Spleen (tissue), 11 donors: ENCODE results near the gene ZNF490. TPM values are rescaled to one million over a fixed set of nuclear protein-coding genes. Genes with fewer than 3 reads are reported as not detected.
"Not testable (repeated sequence)": the region's sequence is repeated elsewhere in the genome, so short reads cannot be mapped to it uniquely, and the experiment has no call there.

Experiments
- DNase-seq: peaks from one replicate; pipeline ENCODE4 v3.0.0-alpha.2; 2020
- H3K27ac ChIP-seq, 8 donors: fragments of 200-600 bp; sonication (generic) in 7 of 8; 1 replicate in 4 of 8; 2 replicates in 4 of 8; pipeline versions ENCODE4 v1.5.0 to v1.8.0; 2016 to 2021; ENCODE audit warnings: inconsistent platforms in 4 of 8, mild to moderate bottlenecking in 4 of 8, moderate library complexity in 1 of 8
- H3K27me3 ChIP-seq, 7 donors: fragments of 200-600 bp; sonication (generic) in 6 of 7; replicated peaks in 1 of 7; 1 replicate in 4 of 7; 2 replicates in 3 of 7; pipeline versions ENCODE4 v1.5.0 to v1.8.0; 2016 to 2021; ENCODE audit warnings: inconsistent platforms in 3 of 7, mild to moderate bottlenecking in 1 of 7
- H3K36me3 ChIP-seq, 6 donors: fragments of 200-600 bp; sonication (generic) in 5 of 6; 1 replicate in 4 of 6; 2 replicates in 2 of 6; pipeline versions ENCODE4 v1.5.0 to v1.8.0; 2016 to 2021; ENCODE audit warnings: inconsistent platforms in 2 of 6
- H3K4me1 ChIP-seq, 6 donors: fragments of 200-600 bp; sonication (generic) in 5 of 6; 1 replicate in 3 of 6; 2 replicates in 3 of 6; pipeline versions ENCODE4 v1.5.0 to v1.8.0; 2016 to 2021; ENCODE audit warnings: inconsistent platforms in 3 of 6
- H3K4me3 ChIP-seq, 8 donors: fragments of 200-600 bp; sonication (generic) in 7 of 8; 1 replicate in 4 of 8; 2 replicates in 4 of 8; pipeline versions ENCODE4 v1.5.0 to v1.8.0; 2016 to 2021; ENCODE audit warnings: inconsistent platforms in 4 of 8, mild to moderate bottlenecking in 4 of 8, moderate library complexity in 2 of 8
- H3K9me3 ChIP-seq, 8 donors: fragments of 200-600 bp; sonication (generic) in 7 of 8; 1 replicate in 4 of 8; 2 replicates in 4 of 8; pipeline versions ENCODE4 v1.5.0 to v1.8.0; 2016 to 2021; ENCODE audit warnings: inconsistent platforms in 4 of 8
- POLR2A ChIP-seq, 3 donors: fragments of 450-650 bp; IDR thresholded peaks; one replicate each; pipeline ENCODE4 v1.5.1; 2017; ENCODE audit warnings: antibody characterized with exemption in 3 of 3, mild to moderate bottlenecking in 1 of 3
- POLR2AphosphoS5 ChIP-seq, 3 donors: sonication (generic); formaldehyde crosslinking; IDR thresholded peaks; one replicate each; pipeline ENCODE4 v1.5.1; 2017; ENCODE audit warnings: antibody characterized with exemption in 3 of 3
- WGBS, 5 donors: extraction: QIAGEN DNeasy Blood & Tissue Kit in 3 of 5; methylation state at CpG; one replicate each; pipeline versions ENCODE4 v1.1.5 to v1.1.7; 2013 to 2018; 5-methylcytosine and 5-hydroxymethylcytosine counted together
- intact Hi-C: fragments of 100-400 bp; cut with DNase I; formaldehyde crosslinking; loops from one replicate; pipeline ENCODE4 v1.15.0; 2023; ENCODE audit warnings: low total_unique reads
- polyA plus RNA-seq, 3 donors: library from polyadenylated mRNA; stranded (reverse); fragments of 200-250 nt; gene quantifications; one replicate each; pipeline ENCODE4 v1.2.1, GENCODE V29; 2013
- total RNA-seq, 7 donors: library from RNA; depleted of rRNA in 3 of 7; stranded (reverse); fragments of >200 nt in 3 of 7; fragmentation: NEBNext Ultra II Directional in 4 of 7; extraction: Animal tissue kit (Norgen Biotek cat#: 25700) in 4 of 7; gene quantifications; one replicate each; pipeline versions ENCODE4 v1.1.0 to v1.2.1, GENCODE V29; 2016 to 2021
- TF ChIP-seq, protein P1 (sequence below), 11 experiments: fragments of 200-600 bp in 7 of 11; fragments of 450-650 bp in 4 of 11; sonication (generic) in 4 of 11; IDR thresholded peaks in 8 of 11; conservative IDR thresholded peaks in 3 of 11; 1 replicate in 7 of 11; 2 replicates in 4 of 11; pipeline versions ENCODE4 v1.4.0 to v1.8.0; 2016 to 2021; ENCODE audit warnings: antibody characterized with exemption in 11 of 11, inconsistent platforms in 4 of 11, mild to moderate bottlenecking in 1 of 11
- donor health status: healthy with polysubstance abuse.
- donor health status: DM: no; HTN: no; CAD: no; lungs with moderate emphysema.
- donor health status: DM: no; HTN: no; CAD: no.
- donor health status: Bipolar disorder and iron deficiency.
- donor health status: healthy.
- donor health status: DM: no; HTN: no; CAD: no.
- donor health status: DM: yes; HTN: yes; CAD: no.

The ZNF490 gene
- total and polyA plus RNA-seq, 10 donors: 0.77 to 21.7 (median 14.7) TPM

DNA sequence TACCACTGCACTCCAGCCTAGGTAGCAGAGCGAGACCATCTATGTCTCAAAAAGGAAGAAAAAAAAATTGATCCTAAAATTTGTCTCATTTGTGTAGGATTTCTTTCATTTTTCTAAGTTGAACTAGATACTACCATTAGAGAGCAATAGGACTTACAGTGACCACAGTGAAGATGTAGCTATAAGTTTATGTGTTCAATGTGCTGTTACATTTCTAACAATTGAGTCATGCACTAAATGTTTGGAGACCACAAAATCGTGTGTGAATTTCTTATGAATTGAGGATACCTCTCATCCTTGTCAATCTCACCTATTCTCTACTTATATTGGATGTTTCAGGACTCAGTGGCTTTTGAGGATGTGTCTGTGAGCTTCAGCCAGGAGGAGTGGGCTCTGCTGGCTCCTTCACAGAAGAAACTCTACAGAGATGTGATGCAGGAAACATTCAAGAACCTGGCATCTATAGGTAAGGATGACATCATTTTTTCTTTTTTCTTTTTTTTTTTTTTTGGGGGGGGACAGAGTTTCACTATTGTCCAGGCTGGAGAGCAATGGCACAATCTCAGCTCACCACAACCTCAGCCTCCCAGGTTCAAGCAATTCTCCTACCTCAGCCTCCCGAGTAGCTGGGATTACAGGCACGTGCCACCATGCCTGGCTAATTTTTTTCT lies 12.9 kb upstream of the ZNF490 start:
- Histone ChIP-seq H3K36me3 (peaks cover 11 to 61% (median 49%) of the 10 kb centered on the region in 6 donors), H3K4me1 (peaks cover 0 to 38% (median 22%) of the 10 kb centered on the region in 6 donors), H3K27me3 (no peaks in the 10 kb centered on the region), H3K4me3 (no peak overlapping the region), H3K9me3 (peaks cover 4 to 25% (median 17%) of the 10 kb centered on the region in 8 donors), H3K27ac (no peak overlapping the region)
- DNase-seq: no peak
- intact Hi-C loops: no loop called here
- TF ChIP-seq POLR2AphosphoS5 (IDR thresholded peaks at IDR 0.05): no peak
- TF ChIP-seq, protein P1, sequence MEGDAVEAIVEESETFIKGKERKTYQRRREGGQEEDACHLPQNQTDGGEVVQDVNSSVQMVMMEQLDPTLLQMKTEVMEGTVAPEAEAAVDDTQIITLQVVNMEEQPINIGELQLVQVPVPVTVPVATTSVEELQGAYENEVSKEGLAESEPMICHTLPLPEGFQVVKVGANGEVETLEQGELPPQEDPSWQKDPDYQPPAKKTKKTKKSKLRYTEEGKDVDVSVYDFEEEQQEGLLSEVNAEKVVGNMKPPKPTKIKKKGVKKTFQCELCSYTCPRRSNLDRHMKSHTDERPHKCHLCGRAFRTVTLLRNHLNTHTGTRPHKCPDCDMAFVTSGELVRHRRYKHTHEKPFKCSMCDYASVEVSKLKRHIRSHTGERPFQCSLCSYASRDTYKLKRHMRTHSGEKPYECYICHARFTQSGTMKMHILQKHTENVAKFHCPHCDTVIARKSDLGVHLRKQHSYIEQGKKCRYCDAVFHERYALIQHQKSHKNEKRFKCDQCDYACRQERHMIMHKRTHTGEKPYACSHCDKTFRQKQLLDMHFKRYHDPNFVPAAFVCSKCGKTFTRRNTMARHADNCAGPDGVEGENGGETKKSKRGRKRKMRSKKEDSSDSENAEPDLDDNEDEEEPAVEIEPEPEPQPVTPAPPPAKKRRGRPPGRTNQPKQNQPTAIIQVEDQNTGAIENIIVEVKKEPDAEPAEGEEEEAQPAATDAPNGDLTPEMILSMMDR (IDR thresholded peaks at IDR 0.05 in 8 of 11, conservative IDR thresholded peaks at IDR 0.05 in 3 of 11): no peak
- WGBS, 5 donors: 88 to 97% (median 91%) methylated on average over 4 of the region's 4 CpGs

DNA sequence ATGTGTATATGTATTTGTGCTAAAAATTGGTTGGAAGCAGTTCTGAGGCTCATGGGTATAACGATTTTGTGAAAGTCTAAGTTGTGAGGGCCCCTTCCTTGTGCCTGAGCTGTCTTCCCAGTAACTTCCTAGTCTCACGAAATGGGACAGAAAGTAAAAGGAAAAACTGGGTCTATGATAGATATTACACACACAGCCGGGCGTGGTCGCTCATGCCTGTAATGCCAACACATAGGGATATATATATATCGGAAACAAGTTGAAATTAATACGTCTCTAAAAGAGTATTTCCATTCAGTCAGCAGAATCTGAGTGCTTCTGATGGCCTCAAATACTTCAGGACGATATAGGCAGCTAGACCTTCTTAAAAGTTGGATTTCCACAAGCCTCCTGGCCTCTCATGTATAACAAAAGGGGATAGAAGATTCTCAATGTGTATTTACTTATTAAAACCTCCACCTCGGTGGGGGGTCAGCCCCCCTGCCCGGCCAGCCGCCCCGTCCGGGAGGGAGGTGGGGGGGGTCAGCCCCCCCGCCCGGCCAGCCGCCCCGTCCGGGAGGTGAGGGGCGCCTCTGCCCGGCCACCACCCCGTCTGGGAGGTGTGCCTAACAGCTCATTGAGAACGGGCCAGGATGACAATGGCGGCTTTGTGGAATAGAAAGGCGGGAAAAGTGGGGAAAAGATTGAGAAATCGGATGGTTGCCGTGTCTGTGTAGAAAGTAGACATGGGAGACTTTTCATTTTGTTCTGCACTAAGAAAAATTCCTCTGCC lies 10.8 kb upstream of the ZNF490 start:
- WGBS, 5 donors: 82 to 91% (median 86%) methylated on average over 13 to 26 of the region's 26 CpGs
- intact Hi-C loops, H3K4me3 ChIP-seq, H3K9me3 ChIP-seq, H3K27me3 ChIP-seq, DNase-seq: not testable (repeated sequence)
- peaks cover 14 to 59% (median 42%) of the 10 kb centered on the region in 6 donors for H3K4me1 ChIP-seq
- peaks cover 0 to 52% (median 28%) of the 10 kb centered on the region in 6 donors for H3K36me3 ChIP-seq
- H3K27ac ChIP-seq: peak overlapping the region in 1 of 8 donors; percentile 24

DNA sequence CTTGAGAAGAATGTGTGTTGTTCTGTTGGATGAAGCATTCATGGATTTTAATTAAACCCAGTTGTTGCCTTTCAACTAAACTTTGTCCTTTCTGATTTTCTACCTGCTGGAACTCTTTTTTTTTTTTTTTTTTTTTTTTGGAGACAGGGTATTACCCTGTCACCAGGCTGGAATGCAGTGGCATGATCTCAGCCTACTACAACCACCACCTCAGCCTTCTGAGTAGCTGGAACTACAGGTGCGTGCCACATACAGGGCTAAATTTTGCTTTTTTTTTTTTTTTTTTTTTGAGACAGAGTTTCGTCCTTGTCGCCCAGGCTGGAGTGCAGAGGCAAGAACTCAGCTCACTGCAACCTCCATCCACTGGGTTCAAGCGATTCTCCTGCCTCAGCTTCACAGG lies 7.0 kb upstream of the ZNF490 start:
- no peak overlapping the region for H3K27ac ChIP-seq
- TF ChIP-seq POLR2AphosphoS5 (IDR thresholded peaks at IDR 0.05) (no peak), POLR2A (IDR thresholded peaks at IDR 0.05) (no peak)
- TF ChIP-seq, protein P1 (IDR thresholded peaks at IDR 0.05 in 8 of 11, conservative IDR thresholded peaks at IDR 0.05 in 3 of 11): no peak
- H3K27me3 ChIP-seq: no peaks in the 10 kb centered on the region
- H3K4me3 ChIP-seq: no peak overlapping the region
- H3K4me1 ChIP-seq: peaks cover 43 to 88% (median 76%) of the 10 kb centered on the region in 6 donors
- no peaks in the 10 kb centered on the region for H3K9me3 ChIP-seq
- 71 to 93% (median 87%) methylated on average over 4 of the region's 4 CpGs for WGBS, 5 donors
- peaks cover 0 to 53% (median 2%) of the 10 kb centered on the region in 6 donors for H3K36me3 ChIP-seq
- intact Hi-C loops: no loop called here
- DNase-seq: no peak

DNA sequence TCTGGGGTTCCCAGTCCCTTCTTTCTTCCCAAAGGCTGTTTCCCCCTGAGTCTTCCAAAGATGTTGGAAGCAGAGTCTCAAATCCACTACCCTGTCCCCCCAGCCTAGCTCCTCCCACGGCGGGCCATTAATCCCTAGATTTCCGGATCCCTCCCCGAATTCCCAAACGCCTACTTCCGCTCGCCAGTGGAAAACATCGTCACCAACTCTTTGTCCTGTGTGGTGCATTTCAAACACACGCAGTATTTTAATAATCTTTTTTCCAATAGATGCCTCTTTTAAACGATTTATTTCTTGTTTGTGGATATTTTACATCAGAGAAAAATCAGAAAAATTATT lies 717 bp upstream of the ZNF490 start:
- Histone ChIP-seq H3K9me3 (no peaks in the 10 kb centered on the region), H3K27ac (peak overlapping the region; percentile 86 to 99 (median 97)), H3K4me1 (peaks cover 38 to 89% (median 72%) of the 10 kb centered on the region in 6 donors), H3K27me3 (no peaks in the 10 kb centered on the region), H3K4me3 (peak overlapping the region; percentile 77 to 98 (median 83)), H3K36me3 (peaks cover 0 to 68% (median 6%) of the 10 kb centered on the region in 6 donors)
- DNase-seq: peak; percentile 74
- intact Hi-C loops: no loop called here
- 0 to 2% (median 0%) methylated on average over 10 of the region's 10 CpGs for WGBS, 5 donors
- TF ChIP-seq POLR2AphosphoS5 (IDR thresholded peaks at IDR 0.05) (no peak), POLR2A (IDR thresholded peaks at IDR 0.05) (no peak)
- TF ChIP-seq, protein P1 (IDR thresholded peaks at IDR 0.05 in 8 of 11, conservative IDR thresholded peaks at IDR 0.05 in 3 of 11): no peak
